Heart left ventricle (tissue), 16 donors: ENCODE data around the gene LDHA. TPM values are rescaled to one million over a fixed set of nuclear protein-coding genes. Genes with fewer than 3 reads are reported as not detected.

Experiments used
- ATAC-seq, 4 donors: fragments of 200-7000 bp; cut with Tn5 transposase; one replicate each; pipeline ENCODE4 v1.9.1; 2020 to 2022; ENCODE audit warnings: moderate library complexity in 4 of 4, mild to moderate bottlenecking in 3 of 4, moderate number of reproducible peaks in 1 of 4
- DNase-seq, 5 donors: peaks; one replicate each; pipeline ENCODE4 v3.0.0-alpha.2; 2020
- H3K27ac ChIP-seq, 12 donors: fragments of 200-600 bp; sonication (generic) in 4 of 12; one replicate each; pipeline versions ENCODE4 v1.5.0 to v1.8.0; 2016 to 2022; ENCODE audit warnings: mild to moderate bottlenecking in 2 of 12
- H3K27me3 ChIP-seq, 9 donors: fragments of 200-600 bp; sonication (generic) in 2 of 9; one replicate each; pipeline versions ENCODE4 v1.5.1 to v1.8.0; 2016 to 2022; ENCODE audit warnings: mild to moderate bottlenecking in 3 of 9
- H3K36me3 ChIP-seq, 9 donors: fragments of 200-600 bp; sonication (generic) in 2 of 9; one replicate each; pipeline versions ENCODE4 v1.5.0 to v1.8.0; 2018 to 2022; ENCODE audit warnings: mild to moderate bottlenecking in 2 of 9
- H3K4me1 ChIP-seq, 12 donors: fragments of 200-600 bp; sonication (generic) in 4 of 12; one replicate each; pipeline versions ENCODE4 v1.5.0 to v1.8.0; 2016 to 2022; ENCODE audit warnings: mild to moderate bottlenecking in 3 of 12
- H3K4me3 ChIP-seq, 12 donors: fragments of 200-600 bp; sonication (generic) in 4 of 12; one replicate each; pipeline versions ENCODE4 v1.5.0 to v1.8.0; 2017 to 2022; ENCODE audit warnings: mild to moderate bottlenecking in 9 of 12, moderate library complexity in 4 of 12
- H3K9me3 ChIP-seq, 12 donors: fragments of 200-600 bp; sonication (generic) in 4 of 12; one replicate each; pipeline versions ENCODE4 v1.5.0 to v1.8.0; 2016 to 2022; ENCODE audit warnings: mild to moderate bottlenecking in 1 of 12
- CTCF ChIP-seq, 12 donors: fragments of 200-600 bp; sonication (generic) in 4 of 12; IDR thresholded peaks; one replicate each; pipeline versions ENCODE4 v1.5.0 to v1.8.0; 2018 to 2022; ENCODE audit warnings: antibody characterized with exemption in 12 of 12, mild to moderate bottlenecking in 5 of 12
- POLR2A ChIP-seq, 2 donors: fragments of 450-650 bp; IDR thresholded peaks; one replicate each; pipeline ENCODE4 v1.6.1; 2017; ENCODE audit warnings: antibody characterized with exemption in 2 of 2, mild to moderate bottlenecking in 2 of 2, moderate library complexity in 2 of 2
- WGBS, 4 donors: extraction: QIAGEN DNeasy Blood & Tissue Kit in 2 of 4; methylation state at CpG; one replicate each; pipeline versions ENCODE4 v1.1.5 to v1.1.7; 2013 to 2018; 5-methylcytosine and 5-hydroxymethylcytosine counted together
- intact Hi-C, 10 donors: fragments of 100-400 bp; cut with DNase I; formaldehyde crosslinking; loops; one replicate each; pipeline versions ENCODE4 v1.11.1 to v1.14.2; 2022
- polyA plus RNA-seq, 2 donors: library from polyadenylated mRNA; stranded (reverse); fragments of 200-250 nt; gene quantifications; one replicate each; pipeline ENCODE4 v1.2.3, GENCODE V29; 2013
- total RNA-seq, 9 donors: library from RNA; depleted of rRNA in 2 of 9; stranded (reverse); fragments of >200 nt in 2 of 9; fragmentation: NEBNext Ultra II Directional in 3 of 9; extraction: Animal tissue kit (Norgen Biotek cat#: 25700) in 3 of 9; gene quantifications; one replicate each; pipeline versions ENCODE4 v1.1.0 to v1.2.4, GENCODE V29; 2016 to 2023
- donor health status: ischemic (EF 13 %, LVEDD 7.1; RV severe dilation, severe dysfunction).
- donor health status: healthy with polysubstance abuse.
- donor health status: DM: no; HTN: yes; CAD: no.
- donor health status: DM: no; HTN: no; CAD: no.
- donor health status: ischemic (EF 25% LVEDD 6.9; RV normal size, moderate dysfunction).
- donor health status: ischemic (EF 25% LVEDD 5.7; RV mildly dilated, moderate dysfunction).
- donor health status: healthy.
- donor health status: DM: yes; HTN: yes; CAD: no.
- donor health status: ischemic (EF 35%, LVEDD 5.7; RV mildly dilated, moderate dysfunction).
- donor health status: nonischemic (EF 11% LVEDD 7.7; RV severe dilation, severe dysfunction).
- donor health status: DM: yes; HTN: yes; CAD: no.
- donor health status: PGD.
- donor health status: ischemic (EF 29% LVEDD 5.4; RV normal size, mild dysfunction).
- donor health status: nonischemic (EF 23%, LVEDD 6.1; RV moderate dilation, normal function).

The LDHA gene
- total and polyA plus RNA-seq, 11 donors: 191 to 961 (median 322) TPM

DNA sequence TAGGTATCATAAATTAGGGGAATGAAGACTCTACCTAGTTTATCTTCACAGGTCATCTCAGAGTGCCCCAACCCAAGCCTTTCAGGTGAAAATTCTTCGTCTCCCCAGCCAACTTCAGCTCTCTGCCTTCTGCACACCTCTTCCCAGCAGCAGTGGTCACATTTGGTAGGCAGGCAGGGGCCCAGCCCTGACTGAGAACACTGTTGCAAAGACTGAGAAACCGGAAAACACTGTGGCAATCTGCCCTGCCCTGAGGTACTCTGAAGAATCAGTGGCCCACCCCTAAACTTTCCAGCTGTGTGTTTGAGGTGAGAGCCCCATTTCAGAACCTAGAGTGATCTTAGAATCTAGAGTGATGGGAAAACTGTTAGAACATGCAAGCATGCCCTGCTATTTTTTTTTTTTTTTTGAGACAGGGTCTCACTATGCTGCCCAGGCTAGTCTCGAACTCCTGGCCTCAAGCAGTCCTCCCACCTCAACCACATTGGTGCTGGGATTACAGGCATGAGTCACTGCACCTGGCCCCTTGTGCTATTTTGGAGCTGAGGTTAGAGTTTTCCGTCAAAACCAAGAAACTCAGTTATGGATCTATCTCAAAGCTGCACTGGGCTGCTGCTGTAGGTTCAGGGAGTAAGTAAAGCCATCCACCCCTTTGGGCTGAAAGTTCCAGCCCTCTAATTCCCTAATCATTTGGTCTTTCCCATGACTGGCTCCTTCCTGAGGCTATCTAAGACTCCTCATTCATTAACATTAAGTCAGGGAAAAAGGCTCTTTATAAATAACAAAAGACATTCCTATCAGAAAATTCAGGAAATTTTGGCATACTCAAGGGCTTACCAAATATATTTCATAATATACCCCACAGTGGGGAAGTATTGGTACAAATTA lies 1.7 kb upstream of the LDHA start:
- Histone ChIP-seq H3K36me3 (peaks cover 0 to 14% (median 10%) of the 10 kb centered on the region in 9 donors), H3K4me1 (peaks cover 2 to 27% (median 12%) of the 10 kb centered on the region in 12 donors), H3K27ac (peak overlapping the region in 1 of 12 donors; percentile 99), H3K4me3 (no peak overlapping the region), H3K9me3 (no peaks in the 10 kb centered on the region), H3K27me3 (no peaks in the 10 kb centered on the region)
- no peak for ATAC-seq
- DNase-seq: no peak
- 83 to 97% (median 95%) methylated on average over 4 of the region's 4 CpGs for WGBS, 4 donors
- TF ChIP-seq POLR2A (IDR thresholded peaks at IDR 0.05): no peak
- no peak for TF ChIP-seq CTCF (IDR thresholded peaks at IDR 0.05)
- intact Hi-C loops: loop anchor here in 4 of 10 donors (10.0 kb wide), 2 partner anchors 68 to 132 kb away; partner anchors contain the start of genes TSG101 (in 3 of the 4), GTF2H1 (in 1 of the 4) and HPS5 (in 1 of the 4)

- H3K27me3 ChIP-seq: no peaks in the 10 kb centered on the region
- intact Hi-C loops: loop anchor here in 7 of 10 donors (1.0 to 10.0 kb wide), 5 partner anchors 9 to 133 kb away; partner anchors contain the start of genes TSG101 (in 4 of the 7), GTF2H1 (in 3 of the 7) and HPS5 (in 3 of the 7)
- H3K27ac ChIP-seq: peak overlapping the region; percentile 84 to 99 (median 96)
- peaks cover 0 to 24% (median 19%) of the 10 kb centered on the region in 9 donors for H3K36me3 ChIP-seq
- ATAC-seq (peak in 1 of 4 donors; percentile 0), DNase-seq (peak in 2 of 5 donors; percentile 37)
- TF ChIP-seq POLR2A (IDR thresholded peaks at IDR 0.05) (no peak), CTCF (IDR thresholded peaks at IDR 0.05) (no peak)
- H3K4me3 ChIP-seq: peak overlapping the region in 11 of 12 donors; percentile 61 to 98 (median 86)
- peaks cover 2 to 28% (median 12%) of the 10 kb centered on the region in 12 donors for H3K4me1 ChIP-seq
- H3K9me3 ChIP-seq: no peaks in the 10 kb centered on the region
- WGBS, 4 donors: 75 to 79% (median 77%) methylated on average over 22 of the region's 22 CpGs
These were observed 635 bp upstream of the LDHA start for GRCh38 chr11:18393581-18394274.

- Histone ChIP-seq H3K36me3 (peaks cover 2 to 38% (median 33%) of the 10 kb centered on the region in 9 donors), H3K4me3 (peak overlapping the region; percentile 61 to 98 (median 86)), H3K4me1 (peaks cover 2 to 28% (median 12%) of the 10 kb centered on the region in 12 donors), H3K27me3 (no peaks in the 10 kb centered on the region), H3K27ac (peak overlapping the region; percentile 84 to 99 (median 96)), H3K9me3 (no peaks in the 10 kb centered on the region)
- TF ChIP-seq POLR2A (IDR thresholded peaks at IDR 0.05) (no peak), CTCF (IDR thresholded peaks at IDR 0.05) (no peak)
- intact Hi-C loops: loop anchor here (1.0 to 10.0 kb wide), 7 partner anchors 11 to 132 kb away; partner anchors contain the start of genes GTF2H1 (in 6 of the 10), HPS5 (in 6 of the 10) and TSG101 (in 5 of the 10)
- ATAC-seq (peak in 2 of 4 donors; percentile 1 to 6), DNase-seq (peak in 2 of 5 donors; percentile 14 to 42)
- 0 to 2% (median 1%) methylated on average over 19 to 36 of the region's 36 CpGs for WGBS, 4 donors
These were observed 768 bp downstream of the LDHA start for GRCh38 chr11:18394928-18395734.
